Measurements from ENCODE around the gene SCNN1G. TPM values are rescaled to one million over a fixed set of nuclear protein-coding genes. Genes with fewer than 3 reads are reported as not detected.

The SCNN1G gene
- total RNA-seq, 1 donor from 2014 or later: 0.39 TPM

DNA sequence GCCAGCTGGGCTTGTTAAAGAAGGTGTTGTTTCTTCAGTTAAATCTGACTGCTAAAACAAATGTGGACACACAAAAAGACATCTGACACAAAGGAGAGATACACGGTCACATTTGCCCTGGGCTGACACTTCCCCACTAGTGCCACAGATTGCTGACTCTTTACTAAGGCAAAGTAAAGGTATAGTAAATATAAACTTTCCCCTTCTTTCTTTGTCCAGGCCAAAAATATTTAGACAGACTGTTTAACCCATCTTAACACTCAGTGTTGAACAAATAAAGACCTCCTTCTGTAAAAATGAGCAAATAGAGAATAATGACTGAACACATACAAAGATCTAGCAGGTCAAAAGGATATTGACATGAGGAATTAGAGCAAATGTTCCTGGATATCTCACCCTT lies 58.4 kb downstream of the SCNN1G start:
- Mint-ChIP-seq H3K36me3 (ENCODE audit: unreplicated experiment) (peaks cover 3% of the 10 kb centered on the region), H3K27ac (ENCODE audit: unreplicated experiment) (no peak overlapping the region), H3K4me3 (ENCODE audit: unreplicated experiment) (no peak overlapping the region), H3K27me3 (ENCODE audit: unreplicated experiment) (no peaks in the 10 kb centered on the region), H3K9me3 (ENCODE audit: unreplicated experiment) (peaks cover 5% of the 10 kb centered on the region), H3K4me1 (ENCODE audit: low read depth, unreplicated experiment) (no peaks in the 10 kb centered on the region)
- TF ChIP-seq, protein P1, sequence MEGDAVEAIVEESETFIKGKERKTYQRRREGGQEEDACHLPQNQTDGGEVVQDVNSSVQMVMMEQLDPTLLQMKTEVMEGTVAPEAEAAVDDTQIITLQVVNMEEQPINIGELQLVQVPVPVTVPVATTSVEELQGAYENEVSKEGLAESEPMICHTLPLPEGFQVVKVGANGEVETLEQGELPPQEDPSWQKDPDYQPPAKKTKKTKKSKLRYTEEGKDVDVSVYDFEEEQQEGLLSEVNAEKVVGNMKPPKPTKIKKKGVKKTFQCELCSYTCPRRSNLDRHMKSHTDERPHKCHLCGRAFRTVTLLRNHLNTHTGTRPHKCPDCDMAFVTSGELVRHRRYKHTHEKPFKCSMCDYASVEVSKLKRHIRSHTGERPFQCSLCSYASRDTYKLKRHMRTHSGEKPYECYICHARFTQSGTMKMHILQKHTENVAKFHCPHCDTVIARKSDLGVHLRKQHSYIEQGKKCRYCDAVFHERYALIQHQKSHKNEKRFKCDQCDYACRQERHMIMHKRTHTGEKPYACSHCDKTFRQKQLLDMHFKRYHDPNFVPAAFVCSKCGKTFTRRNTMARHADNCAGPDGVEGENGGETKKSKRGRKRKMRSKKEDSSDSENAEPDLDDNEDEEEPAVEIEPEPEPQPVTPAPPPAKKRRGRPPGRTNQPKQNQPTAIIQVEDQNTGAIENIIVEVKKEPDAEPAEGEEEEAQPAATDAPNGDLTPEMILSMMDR (IDR thresholded peaks at IDR 0.05; ENCODE audit: partially characterized antibody, unreplicated experiment): no peak
- no peak for DNase-seq

DNA sequence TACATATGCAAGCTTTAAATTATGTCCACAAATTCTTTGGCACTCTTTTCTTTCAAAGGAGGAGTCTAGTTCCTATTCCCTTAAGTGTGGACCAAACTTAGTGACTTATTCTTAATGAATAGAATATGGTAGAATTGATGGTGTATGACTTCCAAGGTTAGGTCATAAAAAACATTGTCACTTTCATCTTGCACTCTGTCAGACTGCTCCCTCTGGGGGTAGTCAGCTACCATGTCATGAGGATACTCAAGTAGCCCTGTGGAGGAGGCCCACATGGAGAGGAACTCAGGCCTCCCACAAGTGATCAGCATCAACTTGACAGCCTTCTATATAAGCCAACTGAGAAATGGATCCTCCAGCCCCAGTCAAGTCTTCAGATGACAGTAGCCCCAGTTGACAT lies 61.6 kb downstream of the SCNN1G start:
- no peak overlapping the region for H3K27ac Mint-ChIP-seq (ENCODE audit: unreplicated experiment)
- peaks cover 3% of the 10 kb centered on the region for H3K36me3 Mint-ChIP-seq (ENCODE audit: unreplicated experiment)
- no peak overlapping the region for H3K4me3 Mint-ChIP-seq (ENCODE audit: unreplicated experiment)
- H3K27me3 Mint-ChIP-seq (ENCODE audit: unreplicated experiment): no peaks in the 10 kb centered on the region
- TF ChIP-seq, protein P1 (IDR thresholded peaks at IDR 0.05; ENCODE audit: partially characterized antibody, unreplicated experiment): no peak
- DNase-seq: no peak
- no peaks in the 10 kb centered on the region for H3K4me1 Mint-ChIP-seq (ENCODE audit: low read depth, unreplicated experiment)
- peaks cover 3% of the 10 kb centered on the region for H3K9me3 Mint-ChIP-seq (ENCODE audit: unreplicated experiment)

DNA sequence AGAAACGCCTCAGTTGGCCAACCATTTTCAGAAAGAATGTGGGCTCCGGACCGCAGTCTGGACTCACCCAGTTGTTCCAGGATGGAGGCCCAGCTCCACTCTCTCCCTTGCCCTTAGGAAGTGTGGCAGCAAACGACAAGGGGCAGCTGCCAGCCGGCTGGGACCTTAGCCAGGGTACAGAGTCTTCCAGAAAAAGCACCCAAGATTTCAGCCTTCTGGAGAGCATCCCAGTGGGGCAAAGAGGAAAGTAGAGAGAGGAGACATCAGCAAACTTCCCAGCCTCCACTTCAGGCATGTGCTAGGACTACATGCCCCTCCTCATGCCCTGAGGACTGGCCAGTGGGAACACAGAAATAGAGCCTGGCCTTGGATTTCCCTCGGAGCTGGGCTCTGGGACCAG lies 62.7 kb downstream of the SCNN1G start:
- peaks cover 6% of the 10 kb centered on the region for H3K36me3 Mint-ChIP-seq (ENCODE audit: unreplicated experiment)
- no peaks in the 10 kb centered on the region for H3K4me1 Mint-ChIP-seq (ENCODE audit: low read depth, unreplicated experiment)
- DNase-seq: no peak
- no peak overlapping the region for H3K27ac Mint-ChIP-seq (ENCODE audit: unreplicated experiment)
- H3K27me3 Mint-ChIP-seq (ENCODE audit: unreplicated experiment): no peaks in the 10 kb centered on the region
- H3K4me3 Mint-ChIP-seq (ENCODE audit: unreplicated experiment): no peak overlapping the region
- H3K9me3 Mint-ChIP-seq (ENCODE audit: unreplicated experiment): peaks cover 4% of the 10 kb centered on the region
- TF ChIP-seq, protein P1 (IDR thresholded peaks at IDR 0.05; ENCODE audit: partially characterized antibody, unreplicated experiment): no peak

DNA sequence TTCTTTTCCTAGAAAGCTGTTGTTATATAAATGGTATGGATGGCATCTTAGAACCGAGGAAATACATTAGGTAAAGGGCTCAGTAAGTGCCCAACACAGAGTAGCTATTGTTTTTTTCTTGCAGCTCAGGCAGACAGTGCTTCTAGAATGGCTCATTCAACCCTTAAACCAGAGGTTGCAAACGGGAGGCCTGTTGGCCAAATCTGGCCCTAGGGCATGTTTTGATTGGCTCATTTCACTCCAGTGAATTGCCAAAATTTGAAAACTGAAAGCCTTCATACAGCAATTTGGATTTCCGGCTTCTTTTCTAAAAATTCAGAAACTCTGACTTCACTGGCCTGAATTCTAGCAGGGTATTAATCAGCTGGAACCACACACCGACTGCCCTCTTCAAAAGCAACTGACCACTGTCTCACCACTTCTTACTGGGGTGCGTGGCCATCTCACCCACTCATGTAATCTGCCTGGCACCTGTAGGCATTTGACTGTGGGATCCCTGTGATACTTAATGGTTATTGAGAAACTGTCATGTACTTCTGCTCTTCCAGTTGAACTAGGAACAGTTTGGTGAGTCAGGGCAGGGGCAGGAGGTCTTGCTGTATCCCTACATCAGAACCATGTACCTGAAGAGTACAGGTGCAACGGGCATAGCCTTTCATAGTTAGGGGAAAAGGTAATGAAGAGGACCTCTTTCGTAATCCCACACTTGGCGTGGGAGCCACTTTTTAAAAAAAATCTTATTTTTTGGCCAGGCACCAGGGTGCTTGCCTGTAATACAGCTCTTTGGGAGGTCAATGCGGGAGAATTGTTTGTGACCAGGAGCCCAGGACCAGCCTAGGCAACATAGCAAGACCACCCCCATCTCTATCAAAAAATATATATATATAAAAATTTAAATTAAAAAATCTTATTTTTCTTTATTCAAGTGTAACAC lies 66.0 kb downstream of the SCNN1G start:
- Mint-ChIP-seq H3K9me3 (ENCODE audit: unreplicated experiment) (peaks cover 5% of the 10 kb centered on the region), H3K27ac (ENCODE audit: unreplicated experiment) (no peak overlapping the region), H3K36me3 (ENCODE audit: unreplicated experiment) (peaks cover 8% of the 10 kb centered on the region), H3K27me3 (ENCODE audit: unreplicated experiment) (peaks cover 2% of the 10 kb centered on the region), H3K4me1 (ENCODE audit: low read depth, unreplicated experiment) (no peaks in the 10 kb centered on the region), H3K4me3 (ENCODE audit: unreplicated experiment) (no peak overlapping the region)
- no peak for DNase-seq
- TF ChIP-seq, protein P1 (IDR thresholded peaks at IDR 0.05; ENCODE audit: partially characterized antibody, unreplicated experiment): no peak

DNA sequence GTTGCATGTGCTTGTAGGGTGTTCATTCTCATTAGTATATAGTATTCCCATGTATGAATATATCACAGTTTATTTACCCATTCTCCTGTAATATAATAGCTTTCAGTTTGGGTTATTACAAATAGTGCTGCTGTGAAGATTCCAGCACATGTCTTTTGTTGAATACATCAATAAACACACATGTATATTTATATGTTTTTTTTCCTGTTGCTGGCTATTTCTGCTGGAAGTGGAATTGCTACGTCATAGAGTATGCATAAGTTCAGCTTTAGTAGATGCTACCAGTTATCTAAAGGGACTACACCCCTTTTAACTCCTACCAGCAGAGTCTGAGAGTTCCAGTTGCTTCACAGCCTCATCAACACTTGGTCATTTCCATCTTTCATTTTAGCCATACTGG lies 67.3 kb downstream of the SCNN1G start:
- H3K27me3 Mint-ChIP-seq (ENCODE audit: unreplicated experiment): peaks cover 2% of the 10 kb centered on the region
- H3K4me3 Mint-ChIP-seq (ENCODE audit: unreplicated experiment): no peak overlapping the region
- no peak for DNase-seq
- peaks cover 2% of the 10 kb centered on the region for H3K9me3 Mint-ChIP-seq (ENCODE audit: unreplicated experiment)
- TF ChIP-seq, protein P1 (IDR thresholded peaks at IDR 0.05; ENCODE audit: partially characterized antibody, unreplicated experiment): no peak
- H3K36me3 Mint-ChIP-seq (ENCODE audit: unreplicated experiment): peaks cover 8% of the 10 kb centered on the region
- no peaks in the 10 kb centered on the region for H3K4me1 Mint-ChIP-seq (ENCODE audit: low read depth, unreplicated experiment)
- H3K27ac Mint-ChIP-seq (ENCODE audit: unreplicated experiment): no peak overlapping the region
